HepG2 (cell line): Measurements from ENCODE around the gene SH2B2. TPM values are rescaled to one million over a fixed set of nuclear protein-coding genes. Genes with fewer than 3 reads are reported as not detected.

Source experiments
- ATAC-seq: fragments of 200-7000 bp; cut with Tn5 transposase; 3 replicates; pipeline ENCODE4 v1.9.1; 2020; ENCODE audit warnings: mild to moderate bottlenecking, moderate library complexity
- BruUV-seq: library from RNA; stranded (reverse); fragments of 400-500 nt; replicated peaks from 2 replicates; lab custom pipeline; 2021; lab: Mats Ljungman, UMichigan
- CTCF ChIA-PET: fragments of 300-600 bp; formaldehyde crosslinking; extraction: SDS; loops from one replicate; lab custom pipeline; 2021; ENCODE audit warnings: low total read pairs, inconsistent platforms, low intra/inter-chr PET ratio; lab: Yijun Ruan, JAX
- POLR2A ChIA-PET: fragments of 350-600 bp; sonication (Branson Sonifier 250); formaldehyde crosslinking; loops from one replicate; lab custom pipeline; 2020; ENCODE audit warnings: antibody characterized with exemption, inconsistent platforms; lab: Yijun Ruan, JAX
- DNase-seq: peaks from one replicate; pipeline ENCODE4 v3.0.0-alpha.2; 2015; ENCODE audit warnings: low spot score
- FAIRE-seq: peaks from 3 replicates; lab custom pipeline; 2011; peaks lifted over from hg19 to GRCh38; lab: Jason Lieb, UNC
- H2AFZ ChIP-seq: one replicate; pipeline ENCODE4 v1.6.1; 2011; ENCODE audit warnings: low read length, inconsistent platforms
- H3K27ac ChIP-seq: fragments of 300-600 bp; 3 replicates; pipeline ENCODE4 v1.8.0; 2011; ENCODE audit warnings: mixed run types, mild to moderate bottlenecking, mixed read lengths, low read length, inconsistent platforms; ENCODE audit not compliant: insufficient read depth; ENCODE audit errors: extremely low read length
- H3K27me3 ChIP-seq, 2 experiments: fragments of 200-600 bp in 1 of 2; 2 replicates in 1 of 2; 3 replicates in 1 of 2; pipeline versions ENCODE4 v1.6.0 to v1.8.0; 2011; ENCODE audit warnings: low read length in 2 of 2, mild to moderate bottlenecking in 2 of 2, moderate library complexity in 2 of 2, inconsistent platforms in 1 of 2; ENCODE audit not compliant: insufficient read depth in 2 of 2, control insufficient read depth in 1 of 2
- H3K36me3 ChIP-seq, 2 experiments: fragments of 200-600 bp in 1 of 2; replicated peaks in 1 of 2; 2 replicates in 1 of 2; 3 replicates in 1 of 2; pipeline versions ENCODE4 v1.5.1 to v1.8.0; 2011; ENCODE audit warnings: low read length in 2 of 2, inconsistent platforms in 1 of 2; ENCODE audit not compliant: insufficient read depth in 2 of 2, control insufficient read depth in 1 of 2
- H3K4me1 ChIP-seq: 2 replicates; pipeline ENCODE4 v1.5.1; 2012; ENCODE audit warnings: low read length, inconsistent platforms; ENCODE audit not compliant: insufficient read depth
- H3K4me2 ChIP-seq: 2 replicates; pipeline ENCODE4 v1.6.0; 2011; ENCODE audit warnings: low read depth, low read length, inconsistent platforms
- H3K4me3 ChIP-seq, 3 experiments: fragments of 200-600 bp in 1 of 3; sonication (generic), shearing (Covaris generic) in 1 of 3; replicated peaks in 1 of 3; 2 replicates each; pipeline ENCODE4 v1.5.1; 2011 to 2016; ENCODE audit warnings: low read length in 3 of 3, inconsistent platforms in 2 of 3, low read depth in 2 of 3, mild to moderate bottlenecking in 2 of 3, control low read depth in 1 of 3, mixed read lengths in 1 of 3; ENCODE audit not compliant: insufficient read depth in 1 of 3
- H3K79me2 ChIP-seq: one replicate; pipeline ENCODE4 v1.6.1; 2011; ENCODE audit warnings: low read length, inconsistent platforms; ENCODE audit not compliant: insufficient read depth
- H3K9ac ChIP-seq: 2 replicates; pipeline ENCODE4 v1.6.0; 2011; ENCODE audit warnings: mild to moderate bottlenecking, low read depth, low read length, inconsistent platforms; ENCODE audit not compliant: insufficient read depth
- H3K9me3 ChIP-seq: 2 replicates; pipeline ENCODE4 v1.5.1; 2012; ENCODE audit warnings: mild to moderate bottlenecking, low read length
- H4K20me1 ChIP-seq: 2 replicates; pipeline ENCODE4 v1.6.0; 2011; ENCODE audit warnings: inconsistent platforms, mild to moderate bottlenecking, low read length, moderate library complexity; ENCODE audit not compliant: insufficient read depth
- CTCF ChIP-seq: sonication (generic); formaldehyde crosslinking; IDR thresholded peaks from 2 replicates; pipeline ENCODE4 v1.5.0; 2020; ENCODE audit warnings: mild to moderate bottlenecking, missing genetic modification reagents, moderate library complexity
- MIXL1 ChIP-seq: IDR thresholded peaks from 2 replicates; pipeline ENCODE4 v1.6.1; 2016
- SIX1 ChIP-seq: sonication (generic); formaldehyde crosslinking; IDR thresholded peaks from 2 replicates; pipeline ENCODE4 v1.4.0; 2020; ENCODE audit warnings: missing genetic modification reagents, borderline replicate concordance
- ZFX ChIP-seq: sonication (generic); formaldehyde crosslinking; IDR thresholded peaks from 2 replicates; pipeline ENCODE4 v1.4.0; 2020; ENCODE audit warnings: mild to moderate bottlenecking, low read depth, missing genetic modification reagents, moderate library complexity
- ZNF687 ChIP-seq: sonication (generic); formaldehyde crosslinking; IDR thresholded peaks from 2 replicates; pipeline ENCODE4 v1.5.1; 2020; ENCODE audit warnings: mild to moderate bottlenecking, missing genetic modification reagents, moderate library complexity
- WGBS: methylation state at CpG from one replicate; pipeline ENCODE4 v1.1.6; 2017; ENCODE audit warnings: low lambda C conversion rate; 5-methylcytosine and 5-hydroxymethylcytosine counted together
- in situ Hi-C: cut with HindIII; loops from 2 replicates; pipeline ENCODE4 v1.10.0; 2017; ENCODE audit warnings: low pct_unique_long_range_greater_than_20kb; ENCODE audit not compliant: extremely low pct_ligation_motif_present
- intact Hi-C: fragments of 100-400 bp; cut with micrococcal nuclease; formaldehyde crosslinking; loops from one replicate; pipeline ENCODE4 v1.10.0; 2022; ENCODE audit not compliant: unreplicated experiment
- polyA plus RNA-seq, 8 experiments: library from polyadenylated mRNA; depleted of rRNA in 3 of 8; stranded (reverse) in 7 of 8; unstranded in 1 of 8; fragments of >200 nt; fragmentation: Illumina TruSeq in 4 of 8; extraction: Trizol in 4 of 8; gene quantifications; 2 replicates each; pipeline versions ENCODE4 v1.2.1 to v1.2.3, GENCODE V29; 2011 to 2016; ENCODE audit warnings: low read depth in 4 of 8, missing spikeins in 1 of 8, mixed read lengths in 1 of 8; ENCODE audit not compliant: insufficient read depth in 1 of 8
- total RNA-seq, 5 experiments: library from RNA; depleted of rRNA; stranded (reverse); fragments of >200 nt; fragmentation: Illumina TruSeq; extraction: Trizol; gene quantifications; 2 replicates each; pipeline ENCODE4 v1.2.3, GENCODE V29; 2016; ENCODE audit warnings: low read depth in 1 of 5

The SH2B2 gene
- total and polyA plus RNA-seq, 2 of the 13 experiments (the other 11 are each of a cell fraction or from before 2014, with no cell fraction given) = 0.46 to 1.3 TPM

- TF ChIP-seq CTCF (CRISPR knock-in tag) (peak; percentile 19; the same call in 1 of the 2 replicates), SIX1 (CRISPR knock-in tag) (no peak), MIXL1 (CRISPR knock-in tag) (no peak), ZNF687 (peak; percentile 55), ZFX (CRISPR knock-in tag) (0 out of 2 replicates have a peak, but pooled peaks have one; percentile 6)
- intact Hi-C loops = no loop called here
- in situ Hi-C loops = no loop called here
These were observed 18.0 kb downstream of the SH2B2 start for GRCh38 chr7:102304668-102305067.

More at GRCh38 chr7:102304668-102305067, 18.0 kb downstream of the SH2B2 start:
- no peak overlapping the region for H2AFZ ChIP-seq
- no peaks in the 10 kb centered on the region for H4K20me1 ChIP-seq
- no peak overlapping the region for H3K9ac ChIP-seq
- H3K79me2 ChIP-seq = no peaks in the 10 kb centered on the region
- no peak for FAIRE-seq
- no peak overlapping the region for H3K4me3 ChIP-seq
- H3K9me3 ChIP-seq = no peaks in the 10 kb centered on the region
- H3K4me2 ChIP-seq = no peak overlapping the region; the same call in 1 of the 2 replicates
- no peaks in the 10 kb centered on the region for H3K36me3 ChIP-seq
- CTCF ChIA-PET = no interaction called here
- no peak for DNase-seq
- no TSS peak for BruUV-seq
- POLR2A ChIA-PET = no interaction called here
- peak; percentile 37 for ATAC-seq
- H3K4me1 ChIP-seq = peaks cover 28% of the 10 kb centered on the region
- peaks cover 0 to 5% of the 10 kb centered on the region in 2 experiments; a peak in 1 of 5 replicates for H3K27me3 ChIP-seq
- WGBS = no CpG with 5 or more reads among the region's 11 CpGs
- H3K27ac ChIP-seq = no peak overlapping the region
